NCI-H526 (cell line): Measurements from ENCODE around the gene NEGR1.

Experiments
- DNase-seq, 2 experiments: peaks; one replicate each; lab custom pipeline; 2025; lab: John Stamatoyannopoulos, UW

The NEGR1 gene

DNA sequence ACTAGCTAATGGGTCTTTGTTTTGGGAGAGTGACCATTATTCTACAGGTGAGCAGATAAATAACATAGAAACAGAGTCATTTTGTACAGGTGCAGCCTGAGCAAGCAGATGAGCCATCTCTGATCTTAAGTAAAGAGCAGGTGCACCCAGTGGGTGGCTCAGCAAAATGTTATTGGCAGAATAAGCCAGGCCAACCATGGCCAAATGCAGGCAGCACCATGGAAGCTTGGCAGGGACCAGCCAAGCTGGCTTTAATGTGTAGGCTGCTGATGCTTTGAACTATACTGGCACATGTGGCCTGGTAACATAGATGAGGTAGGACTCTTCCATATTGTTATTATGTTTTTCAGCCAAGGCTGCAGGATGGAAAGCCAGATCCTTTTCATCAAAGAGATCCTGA is 648.2 kb downstream of the NEGR1 start:
- DNase-seq: no peak

DNA sequence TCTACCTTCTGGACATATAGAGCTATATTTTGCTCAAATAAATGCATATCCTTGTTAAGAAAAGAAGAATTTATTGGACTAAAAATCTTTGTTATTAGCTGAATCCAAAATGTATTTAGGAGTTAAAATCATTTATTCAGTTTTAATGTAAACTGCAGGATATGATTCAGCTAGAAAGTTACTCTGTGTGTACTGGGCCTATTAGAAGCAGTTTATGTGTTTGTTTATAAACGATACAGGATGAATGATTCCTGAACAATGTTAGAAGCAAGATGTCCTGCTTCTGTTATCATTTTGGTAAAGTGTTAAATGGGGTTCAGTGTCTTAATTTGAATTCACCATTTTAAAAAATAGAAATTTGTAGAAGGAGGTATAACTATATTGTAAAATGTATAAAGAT is 652.3 kb downstream of the NEGR1 start:
- DNase-seq: no peak

DNA sequence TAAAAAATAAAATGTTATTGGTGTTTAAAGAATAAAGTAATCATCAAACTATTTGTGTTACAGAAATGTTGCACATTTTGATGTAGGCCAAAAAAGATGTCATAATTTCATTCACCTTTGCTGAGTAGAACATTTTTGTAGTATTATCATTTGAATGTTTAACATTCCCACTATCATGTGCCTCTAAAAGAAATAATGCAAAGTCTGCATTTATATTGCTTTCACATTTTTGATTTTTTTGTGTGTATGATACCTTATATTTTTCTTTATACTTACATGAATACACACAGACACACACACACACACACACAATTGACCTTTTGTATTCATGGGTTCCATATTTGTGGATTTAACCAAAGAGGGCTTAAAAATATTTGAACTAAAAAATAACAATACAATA is 657.3 kb downstream of the NEGR1 start:
- DNase-seq: no peak

DNA sequence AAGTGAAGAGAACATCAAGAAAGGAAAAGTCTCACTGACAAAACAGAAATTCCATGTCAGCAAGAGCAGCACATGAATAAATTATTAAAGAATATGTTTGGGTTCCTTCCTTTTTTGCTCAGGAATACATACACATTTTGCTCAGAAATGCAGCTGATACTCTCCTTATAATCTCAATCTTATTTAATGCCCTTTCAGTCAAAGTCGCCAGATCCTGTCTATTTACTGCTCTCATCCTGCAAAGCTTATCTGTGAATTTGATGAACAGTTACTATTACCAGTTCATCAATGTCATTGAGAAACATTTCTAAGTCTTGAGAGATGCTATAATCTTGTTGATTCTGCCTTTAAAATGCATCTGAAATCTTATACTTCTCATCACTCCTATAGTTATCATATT is 658.5 kb downstream of the NEGR1 start:
- DNase-seq: no peak

DNA sequence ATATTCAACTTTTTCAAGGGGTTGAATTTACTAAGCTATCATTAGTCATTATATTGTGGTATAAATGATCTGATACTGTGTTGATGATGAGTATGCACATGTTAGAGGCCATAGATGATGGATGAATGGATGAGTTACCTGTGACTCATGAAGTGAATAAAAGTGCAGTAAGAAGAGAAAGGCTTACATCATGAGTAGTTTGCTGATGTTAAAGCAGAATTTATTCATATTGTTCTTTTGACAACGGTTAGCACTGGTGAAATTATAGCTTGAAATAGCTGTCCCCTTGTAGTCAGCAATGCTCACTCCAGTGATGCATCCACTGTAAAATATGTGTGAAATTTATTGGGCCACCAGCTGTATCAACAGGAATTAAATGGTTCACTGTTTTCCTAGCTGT is 660.6 kb downstream of the NEGR1 start:
- no peak for DNase-seq

DNA sequence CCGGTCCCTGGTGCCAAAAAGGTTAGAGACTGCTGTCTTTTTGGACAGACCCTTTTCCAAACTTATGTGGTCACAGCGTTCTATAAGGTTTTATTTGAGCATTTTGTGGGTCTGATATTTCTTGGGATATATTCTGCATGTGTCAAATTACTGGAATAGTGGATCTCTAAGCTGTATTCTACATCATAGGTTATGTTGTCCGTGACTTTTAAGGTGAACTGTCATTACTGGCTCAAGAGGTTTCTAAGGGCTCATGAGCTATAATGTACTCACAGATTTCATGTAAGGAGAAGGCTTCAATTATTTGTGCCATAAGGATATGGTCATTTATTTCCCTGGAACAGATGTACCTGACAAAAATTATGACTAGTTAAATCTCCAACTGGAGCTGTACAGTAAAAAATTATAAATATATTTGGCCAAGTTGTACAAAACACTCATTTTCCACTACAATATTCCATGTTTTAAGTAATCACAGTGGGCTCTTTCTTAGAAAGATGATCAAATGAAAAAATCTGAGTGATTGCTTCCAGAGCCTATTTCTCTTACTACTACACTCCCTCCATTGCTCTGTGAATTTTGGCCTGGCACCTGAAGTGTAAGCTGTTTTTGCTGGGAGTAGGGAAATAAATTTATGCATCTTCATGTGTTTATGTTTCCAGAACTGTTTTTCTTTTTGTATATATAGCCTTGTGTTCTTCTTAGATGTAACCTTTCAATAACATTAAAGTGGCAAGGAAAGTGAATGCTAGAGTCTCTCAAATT is 663.4 kb downstream of the NEGR1 start:
- no peak for DNase-seq

DNA sequence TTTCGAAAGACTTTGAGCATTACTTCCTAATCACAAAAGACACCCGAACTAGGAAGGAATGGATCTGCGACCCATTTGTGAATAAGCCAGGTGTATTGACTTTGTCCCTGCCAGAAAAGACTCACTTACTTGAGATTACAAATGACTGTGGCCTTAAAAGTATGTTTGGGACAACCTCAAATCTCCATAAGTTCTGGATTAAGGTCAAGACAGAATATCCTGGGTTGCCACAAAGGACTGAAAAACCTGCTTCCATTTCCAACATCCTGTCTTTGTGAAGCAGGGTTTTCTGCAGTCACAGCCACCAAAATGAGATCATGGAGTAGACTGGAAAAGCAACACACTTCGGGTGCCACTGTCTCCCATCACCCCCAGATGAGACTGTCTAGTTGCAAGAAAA is 664.1 kb downstream of the NEGR1 start:
- DNase-seq: no peak

DNA sequence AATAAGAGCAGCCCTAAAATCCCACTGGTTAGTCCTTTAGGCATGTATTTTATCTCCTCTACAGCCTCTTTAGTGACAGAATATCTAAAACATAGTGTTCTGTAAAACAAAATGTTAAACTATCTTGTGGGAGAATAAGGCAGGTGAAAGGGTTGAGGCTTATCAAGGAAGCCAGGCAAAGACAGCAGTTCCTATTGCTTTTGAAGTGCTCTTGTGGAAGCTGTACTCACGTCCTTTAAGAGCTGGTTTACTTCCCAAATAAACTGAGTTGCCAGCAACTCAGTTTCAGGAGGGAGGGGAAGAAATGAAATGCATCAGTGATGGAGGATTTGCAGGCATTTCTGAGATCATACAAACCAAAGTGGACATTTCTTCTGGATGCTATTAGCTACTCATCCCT is 671.9 kb downstream of the NEGR1 start:
- DNase-seq: no peak

DNA sequence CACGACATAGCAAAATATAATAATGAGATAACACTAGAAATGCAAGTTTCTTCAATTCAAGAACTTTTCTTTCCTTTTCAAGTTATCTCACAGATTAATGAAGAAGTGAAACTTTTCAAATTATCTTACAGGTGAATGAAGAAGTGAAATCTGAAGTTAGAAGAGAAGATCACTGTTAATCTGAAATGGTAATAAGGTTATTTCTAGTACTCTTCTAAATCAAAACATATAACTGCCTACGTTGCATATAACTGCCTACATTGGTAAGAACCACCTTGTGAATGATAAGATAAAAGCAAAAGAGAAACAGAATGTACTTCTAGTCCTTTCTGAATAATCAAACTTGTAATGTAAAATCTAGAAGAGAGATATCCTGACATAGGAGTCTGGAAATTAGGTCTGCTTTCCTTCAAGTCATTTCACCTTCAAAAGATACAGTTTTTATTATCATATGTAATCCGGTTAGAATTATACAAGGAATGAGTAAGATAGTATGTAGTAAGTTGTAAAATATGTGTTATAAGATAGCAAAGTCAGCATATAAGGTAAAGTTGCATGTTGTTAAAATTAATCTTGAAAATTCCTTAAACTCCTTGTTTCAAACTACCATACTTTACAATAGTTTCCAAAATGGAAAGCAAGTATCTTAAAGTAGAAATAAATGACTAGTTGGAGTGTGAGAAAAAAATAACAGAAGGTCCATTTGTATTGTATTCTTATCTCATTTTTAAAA is 679.1 kb downstream of the NEGR1 start:
- no peak for DNase-seq

DNA sequence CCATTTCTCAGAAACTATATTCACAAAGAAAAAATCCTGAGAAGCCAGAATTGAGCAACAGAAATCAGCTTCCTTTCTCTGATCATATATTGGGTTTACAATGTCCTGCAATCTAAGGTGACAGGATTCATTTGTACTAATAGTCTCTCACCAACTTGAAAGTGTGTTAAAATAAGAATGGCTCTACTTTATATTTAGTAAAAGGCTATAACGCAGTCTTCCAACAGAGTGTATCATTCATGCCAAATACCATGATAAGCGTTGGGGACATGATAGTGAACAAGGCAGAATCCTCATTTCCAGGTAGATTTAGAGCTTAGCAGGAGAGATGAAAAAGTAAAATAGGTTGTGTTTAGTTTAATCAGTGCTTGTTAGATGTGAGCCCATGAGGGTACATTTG is 682.3 kb downstream of the NEGR1 start:
- no peak for DNase-seq

DNA sequence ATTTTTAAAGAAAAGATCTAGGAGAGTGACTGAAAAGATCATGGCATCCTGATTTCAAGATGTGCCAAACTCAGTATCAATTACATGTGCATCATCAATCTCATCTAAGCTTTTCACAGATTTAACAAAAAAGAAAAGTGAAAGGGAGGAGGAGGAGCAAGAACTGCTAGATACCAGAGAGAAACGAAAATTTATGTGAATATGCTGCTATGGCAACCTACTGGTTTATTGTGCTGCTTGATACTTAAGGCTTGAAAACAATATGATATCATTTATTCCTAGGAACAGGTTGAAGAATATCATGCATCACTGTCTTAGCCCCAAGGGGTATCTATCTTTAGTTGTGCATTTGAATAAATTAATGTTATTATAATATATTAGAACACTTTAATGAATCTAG is 683.0 kb downstream of the NEGR1 start:
- DNase-seq: no peak

DNA sequence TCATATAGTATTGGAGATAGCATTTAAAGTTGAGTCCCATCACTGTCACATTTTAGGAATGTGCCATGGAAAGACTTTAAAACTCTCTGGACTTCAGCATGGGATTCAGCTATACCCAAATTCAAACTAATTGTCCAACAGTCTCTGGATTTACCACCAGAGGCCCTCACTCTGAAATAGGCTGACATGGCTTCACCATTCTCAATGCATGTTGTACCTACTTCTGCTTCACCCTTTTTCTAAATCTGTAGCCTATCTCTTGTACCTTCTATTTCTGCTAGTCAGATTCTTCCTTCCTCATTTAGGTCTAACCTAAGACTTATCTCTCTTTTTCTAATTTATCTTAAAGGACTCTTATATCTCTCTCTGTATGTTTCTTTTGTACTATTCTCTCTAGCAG is 688.8 kb downstream of the NEGR1 start:
- peak in 1 of 2 experiments; percentile 24 for DNase-seq

DNA sequence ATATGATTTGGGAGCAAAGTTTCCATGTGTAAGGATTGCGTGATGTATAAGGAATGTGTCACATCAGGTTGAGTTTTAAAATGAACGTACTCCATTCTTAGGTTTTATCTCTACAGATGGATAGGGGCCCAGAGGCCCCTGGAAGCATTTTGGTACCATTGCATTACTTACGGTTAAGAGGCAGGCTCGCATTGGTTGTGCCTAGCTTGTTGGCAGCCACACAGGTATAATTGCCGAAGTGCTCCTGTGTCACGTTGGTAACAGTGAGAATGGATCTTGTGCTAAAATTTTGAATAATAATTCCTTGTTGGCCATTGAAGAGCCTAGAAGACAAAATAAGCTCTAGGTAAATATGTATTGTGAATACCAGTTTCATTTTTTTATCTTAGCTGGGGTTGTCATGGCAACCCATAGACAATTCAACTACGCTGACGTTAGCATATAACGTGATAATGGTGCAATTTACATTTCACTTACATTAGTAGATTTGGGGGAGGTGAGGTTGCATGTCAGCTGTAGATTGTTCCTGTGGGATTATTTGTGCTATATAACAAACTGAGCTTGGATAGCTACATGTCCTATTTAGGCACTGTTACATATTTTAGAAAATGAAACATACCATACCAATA is 689.6 kb downstream of the NEGR1 start:
- DNase-seq: no peak

DNA sequence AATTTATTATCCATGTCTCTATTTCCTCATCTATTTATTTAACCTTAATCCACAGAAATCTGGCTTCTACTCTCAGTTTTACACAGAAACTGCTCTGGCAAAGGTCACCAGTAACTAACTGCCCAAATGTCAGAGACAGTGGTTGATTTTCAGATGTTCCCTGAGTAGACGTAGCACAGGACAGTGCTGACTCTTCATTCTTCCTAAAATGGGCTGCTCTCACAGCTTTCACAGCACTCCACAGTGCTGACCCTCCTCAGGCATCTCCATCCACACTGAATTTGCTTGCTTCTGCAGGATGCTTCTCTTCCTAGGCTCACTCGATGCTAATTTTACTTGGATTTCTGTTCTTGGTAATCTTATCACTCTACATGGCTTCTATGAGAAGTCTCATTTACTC is 693.3 kb downstream of the NEGR1 start:
- DNase-seq: no peak

DNA sequence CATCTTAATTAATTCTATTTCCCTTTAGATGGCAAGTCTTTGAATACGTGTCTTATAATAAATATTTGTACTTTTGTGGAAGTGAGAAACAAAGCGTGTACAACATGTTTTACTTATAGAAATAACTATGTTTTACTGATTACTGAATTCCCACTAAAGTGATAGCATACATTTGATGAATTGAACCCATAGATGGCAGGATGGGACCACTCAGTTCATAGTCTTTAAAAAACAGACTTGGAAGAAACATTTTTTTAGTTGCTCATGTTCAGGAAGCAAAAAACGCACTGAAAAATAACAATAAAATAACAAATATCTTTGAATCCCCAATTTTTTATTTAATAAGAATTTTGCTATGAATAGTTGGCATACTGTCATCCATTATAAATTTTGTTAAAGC is 694.4 kb downstream of the NEGR1 start:
- DNase-seq: peak; percentile 19 to 38

DNA sequence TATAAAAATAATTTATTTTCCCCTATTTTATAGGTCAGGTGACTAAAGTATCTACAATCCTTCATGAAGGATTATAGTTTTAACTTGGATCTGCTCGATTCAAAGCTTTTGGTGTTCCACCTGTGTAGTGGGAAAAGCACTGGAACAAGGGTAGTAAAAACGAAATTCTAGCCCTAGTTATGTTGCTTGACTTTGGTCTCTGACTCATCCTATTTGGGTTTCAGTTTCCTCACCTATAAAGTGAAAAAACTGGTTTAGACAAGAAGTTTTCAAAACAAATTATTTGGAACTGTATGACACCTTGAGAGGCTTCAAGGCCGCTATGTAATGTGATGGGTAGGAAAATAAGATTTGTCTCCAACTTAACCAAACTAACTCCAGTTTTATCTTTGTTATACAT is 696.3 kb downstream of the NEGR1 start:
- DNase-seq: no peak

DNA sequence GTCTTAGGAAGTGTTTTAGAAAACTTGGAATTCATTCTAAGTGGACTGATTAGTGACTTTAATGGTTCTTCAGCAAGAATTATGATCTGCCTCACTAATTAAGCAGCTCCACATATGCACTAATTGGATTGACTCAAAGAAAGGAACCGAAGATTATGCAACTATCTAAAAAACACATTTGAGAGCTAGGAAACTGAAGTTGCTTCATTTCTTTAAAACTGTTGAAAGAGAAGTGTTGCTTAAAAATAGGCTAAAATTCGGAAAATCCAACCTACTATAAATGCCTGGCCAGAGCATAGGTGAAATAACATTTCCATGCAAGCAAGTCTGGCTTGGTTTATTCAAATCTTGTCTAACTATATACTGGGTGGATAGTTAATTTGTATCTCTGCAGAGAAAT is 698.6 kb downstream of the NEGR1 start:
- peak in 1 of 2 experiments; percentile 5 for DNase-seq

DNA sequence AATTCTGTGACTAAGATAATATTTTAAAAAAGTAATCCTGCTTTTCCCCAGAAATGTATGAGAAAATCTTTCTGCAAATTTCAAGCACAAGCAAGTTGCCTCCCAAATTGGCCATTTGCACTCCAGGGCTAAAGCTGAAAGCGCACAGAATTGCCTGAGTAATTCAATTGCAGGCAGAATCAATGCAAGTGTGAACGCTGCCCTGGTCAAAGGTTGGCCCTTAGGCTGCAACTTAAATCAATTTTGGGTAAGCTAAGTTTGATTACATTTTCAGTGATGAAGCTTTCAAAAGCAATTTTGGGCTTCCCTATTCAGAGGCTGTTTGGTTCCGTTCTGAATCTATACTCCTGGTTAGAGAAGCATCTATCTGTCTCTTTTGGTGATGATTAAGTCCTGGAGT is 699.7 kb downstream of the NEGR1 start:
- no peak for DNase-seq

DNA sequence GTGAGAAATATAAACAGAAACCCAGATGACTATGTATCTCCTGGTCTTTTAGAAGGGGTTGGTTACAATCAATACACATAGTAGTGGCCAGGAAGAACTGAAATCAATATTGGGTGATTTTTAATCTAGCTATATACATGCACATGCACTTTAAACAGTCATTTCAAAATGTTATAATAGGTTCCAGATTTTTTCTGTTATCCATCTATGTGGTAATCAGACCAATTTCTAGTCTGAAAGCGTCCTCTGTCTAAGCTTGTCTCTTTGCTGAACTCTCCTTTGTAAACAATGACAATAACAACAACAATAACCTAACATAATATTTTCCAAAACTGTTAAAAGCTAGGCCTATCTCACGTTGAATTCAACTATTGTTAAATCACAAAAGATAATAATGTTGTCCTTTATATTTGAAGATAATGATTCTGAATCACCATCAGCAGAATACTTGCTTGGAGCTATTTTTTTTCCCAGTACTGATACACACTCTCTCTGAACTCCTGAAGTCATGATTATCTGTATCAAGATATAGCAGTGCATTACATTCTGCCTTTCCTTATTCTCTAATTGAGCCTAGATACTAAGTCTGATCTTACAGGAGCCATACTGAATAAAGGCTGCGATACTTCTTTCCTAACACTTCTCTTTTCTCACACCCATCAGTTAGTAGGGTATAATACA is 704.7 kb downstream of the NEGR1 start:
- no peak for DNase-seq

DNA sequence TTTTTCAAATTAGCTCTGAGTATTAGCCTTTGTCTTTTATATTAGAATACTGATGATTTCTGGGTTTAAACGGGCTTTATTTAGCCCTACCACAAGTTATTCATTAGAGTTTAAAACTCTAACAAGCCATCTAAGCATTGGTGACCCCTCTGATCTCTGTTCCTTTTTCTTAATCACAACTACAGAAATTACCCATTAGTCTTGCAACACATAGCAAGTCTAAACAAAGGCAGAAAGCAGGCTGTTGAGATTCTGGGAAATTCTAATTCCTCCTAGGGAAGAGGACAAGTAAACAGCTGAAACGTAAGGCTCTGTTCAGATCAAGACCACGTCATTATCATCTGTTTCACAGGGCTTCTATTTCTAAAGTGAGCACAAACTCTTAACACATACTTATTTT is 710.3 kb downstream of the NEGR1 start:
- no peak for DNase-seq

DNA sequence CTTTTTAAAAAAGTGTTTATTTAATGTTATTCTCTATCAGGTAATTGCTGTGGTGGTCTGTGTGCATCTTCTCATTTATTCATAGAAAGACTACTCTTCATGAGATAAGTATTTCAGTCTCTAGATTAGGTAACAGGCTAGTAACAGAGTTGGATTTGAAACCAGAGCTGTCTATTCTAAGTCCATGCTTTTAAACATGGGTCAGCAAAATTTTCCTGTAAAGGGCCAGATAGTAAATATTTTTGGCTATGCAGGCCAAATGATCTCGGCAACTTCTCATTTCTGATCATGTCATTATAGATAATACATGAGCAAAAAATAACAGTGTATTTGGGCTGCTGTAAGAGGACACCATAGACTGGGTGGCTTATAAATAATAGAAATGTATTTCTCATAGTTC is 715.9 kb downstream of the NEGR1 start:
- DNase-seq: no peak

DNA sequence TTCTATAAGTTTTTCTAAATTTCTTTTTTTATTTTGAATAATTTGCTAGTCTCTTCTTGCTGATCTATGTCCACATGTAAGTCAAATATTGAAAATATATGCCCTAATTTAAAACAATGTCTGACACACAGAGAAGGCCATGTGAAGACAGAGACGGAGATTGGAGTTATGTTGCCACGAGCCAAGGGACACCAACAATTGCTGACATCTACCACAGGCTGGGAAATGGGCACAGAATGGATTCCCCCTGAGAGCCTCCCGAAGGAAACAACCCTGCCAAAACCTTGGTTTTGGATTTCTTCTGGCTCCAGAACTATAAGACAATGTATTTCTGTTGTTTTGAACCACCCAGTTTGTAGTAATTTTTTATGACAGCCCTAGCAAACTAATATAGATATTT is 716.5 kb downstream of the NEGR1 start:
- no peak for DNase-seq

DNA sequence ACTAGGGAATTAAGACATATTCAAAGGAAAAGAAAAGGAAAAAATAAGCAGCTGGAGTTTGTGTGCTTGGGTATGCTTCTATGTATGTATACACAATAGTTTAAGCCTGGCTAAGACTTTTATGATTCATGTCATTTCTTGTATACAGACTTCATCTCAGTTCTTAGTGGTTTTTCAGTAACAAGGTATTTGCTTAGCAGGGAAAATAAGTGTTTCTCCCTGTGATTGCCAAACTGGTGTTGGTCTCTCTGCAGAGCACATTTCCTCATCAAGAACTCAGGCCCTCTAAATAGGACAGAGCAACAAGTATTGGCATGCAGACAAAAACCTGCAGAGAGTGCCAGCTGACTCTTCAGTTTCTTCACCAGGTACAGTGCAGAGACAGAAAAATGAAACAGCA is 717.1 kb downstream of the NEGR1 start:
- no peak for DNase-seq
